Neural progenitor cell (in vitro differentiated cells): ENCODE results near the gene LDB3. TPM values are rescaled to one million over a fixed set of nuclear protein-coding genes. Genes with fewer than 3 reads are reported as not detected.
A peak's percentile ranks its signal among the peaks of the same experiment; 100 is the strongest.

Experiments
- DNase-seq: peaks from one replicate; pipeline ENCODE4 v3.0.0-alpha.2; 2016; ENCODE audit warnings: low spot score
- H2AFZ ChIP-seq: fragments of 200-600 bp; sonication (generic); replicated peaks from 2 replicates; pipeline ENCODE4 v1.6.1; 2016; ENCODE audit warnings: antibody characterized with exemption
- H3F3A ChIP-seq: fragments of 200-600 bp; sonication (generic); 2 replicates; pipeline ENCODE4 v1.6.1; 2016; ENCODE audit warnings: antibody characterized with exemption, low read depth
- H3K27ac ChIP-seq: fragments of 200-600 bp; sonication (generic); 2 replicates; pipeline ENCODE4 v1.5.1; 2016; ENCODE audit warnings: mild to moderate bottlenecking
- H3K27me3 ChIP-seq: fragments of 200-600 bp; sonication (generic); 2 replicates; pipeline ENCODE4 v1.6.1; 2016; ENCODE audit warnings: mild to moderate bottlenecking, moderate library complexity
- H3K36me3 ChIP-seq: fragments of 200-600 bp; sonication (generic); 2 replicates; pipeline ENCODE4 v1.5.1; 2016
- H3K4me1 ChIP-seq: fragments of 200-600 bp; sonication (generic); 2 replicates; pipeline ENCODE4 v1.6.1; 2016; ENCODE audit warnings: mixed run types
- H3K4me2 ChIP-seq: fragments of 200-600 bp; sonication (generic); 2 replicates; pipeline ENCODE4 v1.6.1; 2016
- H3K4me3 ChIP-seq: fragments of 200-600 bp; sonication (generic); 2 replicates; pipeline ENCODE4 v1.5.1; 2016
- H3K79me2 ChIP-seq: fragments of 200-600 bp; sonication (generic); 2 replicates; pipeline ENCODE4 v1.6.1; 2016; ENCODE audit warnings: low read depth
- H3K9ac ChIP-seq: fragments of 200-600 bp; sonication (generic); 2 replicates; pipeline ENCODE4 v1.6.1; 2016
- H3K9me3 ChIP-seq: fragments of 200-600 bp; sonication (generic); 2 replicates; pipeline ENCODE4 v1.5.1; 2016; ENCODE audit warnings: low read depth
- H4K20me1 ChIP-seq: fragments of 200-600 bp; sonication (generic); 2 replicates; pipeline ENCODE4 v1.6.1; 2016; ENCODE audit warnings: low read depth
- H3K27ac Mint-ChIP-seq: 3 replicates; pipeline ENCODE4 v1.8.0; 2021; ENCODE audit warnings: mixed read lengths
- H3K27me3 Mint-ChIP-seq: 2 replicates; pipeline ENCODE4 v1.8.0; 2022; ENCODE audit warnings: low read depth, mild to moderate bottlenecking, inconsistent platforms, moderate library complexity, mixed read lengths; ENCODE audit not compliant: insufficient read depth
- H3K36me3 Mint-ChIP-seq: 3 replicates; pipeline ENCODE4 v1.8.0; 2021; ENCODE audit warnings: mixed read lengths
- H3K4me1 Mint-ChIP-seq: 3 replicates; pipeline ENCODE4 v1.8.0; 2021; ENCODE audit warnings: mixed read lengths
- H3K4me3 Mint-ChIP-seq: 3 replicates; pipeline ENCODE4 v1.8.0; 2021; ENCODE audit warnings: mild to moderate bottlenecking, moderate library complexity, mixed read lengths
- H3K9me3 Mint-ChIP-seq: 3 replicates; pipeline ENCODE4 v1.8.0; 2020; ENCODE audit warnings: mixed read lengths
- EZH2 ChIP-seq: fragments of 200-600 bp; sonication (generic); IDR thresholded peaks from 2 replicates; pipeline ENCODE4 v1.6.1; 2017; ENCODE audit warnings: antibody characterized with exemption, mild to moderate bottlenecking, moderate library complexity
- EZH2phosphoT487 ChIP-seq: fragments of 200-600 bp; sonication (generic); IDR thresholded peaks from 2 replicates; pipeline ENCODE4 v1.6.1; 2017; ENCODE audit warnings: antibody characterized with exemption
- total RNA-seq: library from RNA; depleted of rRNA; stranded (reverse); fragments of >200 nt; gene quantifications from 2 replicates; pipeline ENCODE4 v1.2.3, GENCODE V29; 2015; ENCODE audit warnings: low replicate concordance
- TF ChIP-seq, protein P1 (sequence below): fragments of 200-600 bp; sonication (generic); IDR thresholded peaks from 2 replicates; pipeline ENCODE4 v1.5.1; 2017; ENCODE audit warnings: antibody characterized with exemption, mild to moderate bottlenecking

The LDB3 gene
- total RNA-seq, 1 donor from 2014 or later, result not detected

DNA sequence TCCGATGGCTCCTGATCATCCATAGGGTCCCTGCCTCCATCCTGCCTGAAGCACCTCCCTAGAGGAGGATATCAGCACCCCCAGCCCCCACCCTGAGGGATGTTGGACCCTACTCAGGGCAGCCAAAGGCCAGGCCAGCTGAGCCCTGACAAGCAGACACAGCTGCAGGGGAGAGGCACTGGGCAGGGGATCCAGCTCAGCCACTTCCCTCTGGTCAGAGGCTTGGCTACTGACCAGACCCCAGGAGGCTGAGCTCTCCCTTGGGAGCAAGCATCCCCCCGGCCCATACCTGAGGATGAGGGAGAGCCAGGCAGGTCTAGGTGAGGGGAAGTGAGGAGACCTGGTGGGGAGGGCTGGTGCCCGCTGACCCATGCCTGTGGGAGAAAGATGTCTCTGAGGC is 6.6 kb downstream of the LDB3 start:
- Histone ChIP-seq H3K79me2 (no peaks in the 10 kb centered on the region), H3K27ac (no peak overlapping the region), H2AFZ (no peak overlapping the region), H3K4me1 (peaks cover 25% of the 10 kb centered on the region), H3K36me3 (no peaks in the 10 kb centered on the region), H3K4me2 (no peak overlapping the region), H4K20me1 (no peaks in the 10 kb centered on the region), H3K27me3 (no peaks in the 10 kb centered on the region), H3K9ac (no peak overlapping the region), H3K9me3 (no peaks in the 10 kb centered on the region), H3K4me3 (no peak overlapping the region), H3F3A (no peaks in the 10 kb centered on the region)
- no peak for DNase-seq
- no peak overlapping the region for H3K27ac Mint-ChIP-seq
- no peaks in the 10 kb centered on the region for H3K9me3 Mint-ChIP-seq
- peaks cover 30% of the 10 kb centered on the region for H3K4me1 Mint-ChIP-seq
- peaks cover 5% of the 10 kb centered on the region for H3K27me3 Mint-ChIP-seq
- TF ChIP-seq, protein P1, sequence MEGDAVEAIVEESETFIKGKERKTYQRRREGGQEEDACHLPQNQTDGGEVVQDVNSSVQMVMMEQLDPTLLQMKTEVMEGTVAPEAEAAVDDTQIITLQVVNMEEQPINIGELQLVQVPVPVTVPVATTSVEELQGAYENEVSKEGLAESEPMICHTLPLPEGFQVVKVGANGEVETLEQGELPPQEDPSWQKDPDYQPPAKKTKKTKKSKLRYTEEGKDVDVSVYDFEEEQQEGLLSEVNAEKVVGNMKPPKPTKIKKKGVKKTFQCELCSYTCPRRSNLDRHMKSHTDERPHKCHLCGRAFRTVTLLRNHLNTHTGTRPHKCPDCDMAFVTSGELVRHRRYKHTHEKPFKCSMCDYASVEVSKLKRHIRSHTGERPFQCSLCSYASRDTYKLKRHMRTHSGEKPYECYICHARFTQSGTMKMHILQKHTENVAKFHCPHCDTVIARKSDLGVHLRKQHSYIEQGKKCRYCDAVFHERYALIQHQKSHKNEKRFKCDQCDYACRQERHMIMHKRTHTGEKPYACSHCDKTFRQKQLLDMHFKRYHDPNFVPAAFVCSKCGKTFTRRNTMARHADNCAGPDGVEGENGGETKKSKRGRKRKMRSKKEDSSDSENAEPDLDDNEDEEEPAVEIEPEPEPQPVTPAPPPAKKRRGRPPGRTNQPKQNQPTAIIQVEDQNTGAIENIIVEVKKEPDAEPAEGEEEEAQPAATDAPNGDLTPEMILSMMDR, result no peak
- TF ChIP-seq EZH2 (no peak), EZH2phosphoT487 (no peak)
- H3K4me3 Mint-ChIP-seq, result no peak overlapping the region
- no peaks in the 10 kb centered on the region for H3K36me3 Mint-ChIP-seq

DNA sequence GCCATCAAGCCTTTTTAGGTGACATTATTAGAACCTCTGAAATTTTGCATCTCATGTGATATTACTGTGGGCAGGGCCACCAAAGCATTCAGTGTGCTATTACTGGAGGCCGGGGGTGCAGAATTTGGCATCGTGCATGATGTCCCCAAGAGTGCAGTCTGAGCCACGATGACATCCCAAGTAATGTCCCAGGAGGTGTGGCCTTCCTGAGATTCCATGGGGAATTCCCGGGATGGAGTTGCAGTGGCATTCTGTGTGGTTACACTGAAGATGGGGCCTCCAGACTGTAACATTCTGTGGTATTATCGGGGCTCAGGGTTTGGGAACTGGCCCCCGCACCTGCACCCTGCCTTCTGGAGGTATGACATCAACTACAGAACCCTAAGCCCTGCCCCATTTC is 9.1 kb downstream of the LDB3 start:
- Mint-ChIP-seq H3K9me3 (no peaks in the 10 kb centered on the region), H3K27me3 (peaks cover 11% of the 10 kb centered on the region), H3K36me3 (no peaks in the 10 kb centered on the region), H3K4me3 (no peak overlapping the region), H3K27ac (no peak overlapping the region), H3K4me1 (peaks cover 26% of the 10 kb centered on the region)
- Histone ChIP-seq H3K9me3 (no peaks in the 10 kb centered on the region), H3K4me1 (peaks cover 22% of the 10 kb centered on the region), H4K20me1 (no peaks in the 10 kb centered on the region), H3F3A (no peaks in the 10 kb centered on the region), H3K9ac (no peak overlapping the region), H2AFZ (no peak overlapping the region), H3K4me3 (no peak overlapping the region), H3K27ac (no peak overlapping the region), H3K27me3 (no peaks in the 10 kb centered on the region), H3K4me2 (no peak overlapping the region), H3K36me3 (no peaks in the 10 kb centered on the region), H3K79me2 (no peaks in the 10 kb centered on the region)
- DNase-seq, result no peak
- TF ChIP-seq, protein P1, result no peak
- TF ChIP-seq EZH2 (no peak), EZH2phosphoT487 (no peak)

DNA sequence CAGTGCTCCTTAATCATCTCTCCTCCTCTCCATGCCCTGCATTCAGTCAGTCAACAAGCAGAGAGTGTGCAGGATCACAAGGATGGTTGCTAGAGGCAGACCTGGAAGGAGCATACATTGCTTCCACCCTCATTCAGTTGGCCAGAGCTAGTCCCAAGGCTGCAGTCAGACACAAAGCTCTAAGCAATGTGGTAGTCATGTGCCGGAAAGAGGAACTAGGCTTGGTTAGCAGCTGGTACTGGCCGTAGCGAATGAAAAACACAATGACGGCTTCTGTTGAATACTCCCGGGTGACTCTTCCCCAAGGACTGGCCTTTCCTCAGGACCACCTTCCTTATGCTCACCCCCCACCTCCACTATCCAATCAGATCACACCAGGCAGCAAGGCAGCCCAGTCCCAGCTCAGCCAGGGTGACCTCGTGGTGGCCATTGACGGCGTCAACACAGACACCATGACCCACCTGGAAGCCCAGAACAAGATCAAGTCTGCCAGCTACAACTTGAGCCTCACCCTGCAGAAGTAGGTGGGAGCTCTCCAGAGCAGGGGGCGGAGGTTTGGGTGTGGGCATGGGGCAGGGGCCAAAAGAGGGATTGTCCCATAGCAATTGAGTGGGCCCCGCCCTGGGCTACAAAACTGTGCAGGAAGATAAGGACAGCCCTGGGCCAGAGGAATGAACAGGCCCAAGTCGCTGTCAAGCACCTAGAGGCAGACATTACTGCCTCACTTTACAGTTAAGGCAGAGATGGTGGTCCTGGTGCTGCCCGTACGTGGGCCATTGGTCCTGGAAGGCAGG is 10.9 kb downstream of the LDB3 start:
- Mint-ChIP-seq H3K4me1 (peaks cover 21% of the 10 kb centered on the region), H3K36me3 (no peaks in the 10 kb centered on the region), H3K27ac (peak overlapping the region; percentile 25), H3K9me3 (no peaks in the 10 kb centered on the region), H3K27me3 (peaks cover 17% of the 10 kb centered on the region), H3K4me3 (no peak overlapping the region)
- no peak overlapping the region for H3K27ac ChIP-seq
- H3K4me2 ChIP-seq, result no peak overlapping the region
- no peak for TF ChIP-seq EZH2phosphoT487
- TF ChIP-seq EZH2, result no peak
- TF ChIP-seq, protein P1, result no peak
- no peaks in the 10 kb centered on the region for H3K27me3 ChIP-seq
- no peak overlapping the region for H3K4me3 ChIP-seq
- H2AFZ ChIP-seq, result no peak overlapping the region
- H3K36me3 ChIP-seq, result no peaks in the 10 kb centered on the region
- peaks cover 8% of the 10 kb centered on the region for H3K4me1 ChIP-seq
- no peak overlapping the region for H3K9ac ChIP-seq
- no peaks in the 10 kb centered on the region for H3K79me2 ChIP-seq
- no peak for DNase-seq
- H4K20me1 ChIP-seq, result no peaks in the 10 kb centered on the region
- no peaks in the 10 kb centered on the region for H3F3A ChIP-seq
- H3K9me3 ChIP-seq, result no peaks in the 10 kb centered on the region
